Stimulated activated CD8-positive, alpha-beta memory T cell treated with anti-CD3 and anti-CD28 coated beads, Interleukin-12 subunit alpha, Interleukin-12 subunit beta, amount 100 ng/mL, for 24 hours (primary cell): Measurements from ENCODE around the gene SP140.
"Not testable (repeated sequence)": the region's sequence is repeated elsewhere in the genome, so short reads cannot be mapped to it uniquely, and the experiment has no call there.

Experiments
- DNase-seq: peaks from one replicate; pipeline ENCODE4 v3.0.0-alpha.2; 2020; ENCODE audit errors: extremely low read depth

Gene SP140

DNA sequence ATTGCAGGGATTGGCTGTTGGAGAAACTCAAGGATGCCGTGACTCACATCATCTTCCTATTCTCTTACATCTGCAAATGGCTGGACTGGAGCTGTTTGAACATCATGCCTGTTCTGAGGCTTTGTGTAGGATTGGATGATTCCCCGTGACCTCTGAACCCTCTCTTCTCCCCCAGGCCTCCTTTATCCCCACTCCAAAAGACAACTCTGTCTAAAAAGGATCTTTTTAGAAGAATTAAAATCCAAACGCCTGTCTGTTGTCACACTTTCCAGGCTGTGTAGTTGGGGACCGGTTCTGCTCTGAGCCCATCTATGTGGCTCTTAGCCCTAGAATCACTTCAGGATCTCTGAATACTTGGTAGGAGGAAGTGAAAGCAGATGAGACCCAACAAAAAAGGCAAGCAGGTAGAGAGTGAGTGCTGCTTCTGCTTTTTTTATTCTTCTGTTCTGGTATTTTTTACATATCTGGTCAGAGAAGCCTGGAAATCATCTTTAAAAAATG is 565 bp downstream of the SP140 start:
- no peak for DNase-seq

DNA sequence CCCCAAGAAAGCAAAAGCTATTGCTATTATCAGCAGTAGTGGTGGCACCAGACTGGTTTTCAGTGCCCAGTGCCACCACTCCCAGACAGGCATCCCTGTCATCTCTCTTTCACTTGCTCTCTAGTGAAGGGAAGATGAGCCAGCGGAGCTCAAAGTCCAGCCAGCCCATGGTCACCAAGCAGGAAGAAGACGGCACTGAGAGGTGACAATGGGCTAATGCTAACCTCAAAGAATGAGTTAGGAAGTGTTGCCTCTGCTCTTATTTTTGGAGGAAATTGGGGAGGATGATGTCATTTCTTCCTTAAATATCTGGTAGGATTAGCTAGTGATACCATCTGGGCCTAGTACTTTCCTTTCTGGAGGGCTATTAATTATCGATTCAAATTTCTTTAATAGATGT is 1.7 kb downstream of the SP140 start:
- no peak for DNase-seq

DNA sequence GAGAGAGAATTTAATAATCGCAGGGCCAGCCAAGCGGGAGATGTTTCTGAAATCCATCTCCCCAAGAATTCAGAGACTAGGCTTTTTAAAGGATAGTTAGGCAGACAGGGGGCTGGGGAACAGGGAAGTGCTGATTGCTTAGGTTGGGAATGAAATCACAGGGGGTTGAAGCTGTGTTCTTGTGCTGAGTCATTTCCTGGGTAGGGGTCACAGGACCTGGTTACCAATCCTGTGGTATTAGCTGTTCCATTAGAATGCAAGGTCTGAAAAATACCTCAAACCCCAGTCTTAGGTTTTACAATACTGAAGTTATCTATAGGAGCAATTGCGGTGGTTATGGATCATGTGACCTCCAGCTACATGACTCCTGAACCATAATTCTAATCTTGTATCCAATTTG is 4.6 kb downstream of the SP140 start:
- DNase-seq = no peak

DNA sequence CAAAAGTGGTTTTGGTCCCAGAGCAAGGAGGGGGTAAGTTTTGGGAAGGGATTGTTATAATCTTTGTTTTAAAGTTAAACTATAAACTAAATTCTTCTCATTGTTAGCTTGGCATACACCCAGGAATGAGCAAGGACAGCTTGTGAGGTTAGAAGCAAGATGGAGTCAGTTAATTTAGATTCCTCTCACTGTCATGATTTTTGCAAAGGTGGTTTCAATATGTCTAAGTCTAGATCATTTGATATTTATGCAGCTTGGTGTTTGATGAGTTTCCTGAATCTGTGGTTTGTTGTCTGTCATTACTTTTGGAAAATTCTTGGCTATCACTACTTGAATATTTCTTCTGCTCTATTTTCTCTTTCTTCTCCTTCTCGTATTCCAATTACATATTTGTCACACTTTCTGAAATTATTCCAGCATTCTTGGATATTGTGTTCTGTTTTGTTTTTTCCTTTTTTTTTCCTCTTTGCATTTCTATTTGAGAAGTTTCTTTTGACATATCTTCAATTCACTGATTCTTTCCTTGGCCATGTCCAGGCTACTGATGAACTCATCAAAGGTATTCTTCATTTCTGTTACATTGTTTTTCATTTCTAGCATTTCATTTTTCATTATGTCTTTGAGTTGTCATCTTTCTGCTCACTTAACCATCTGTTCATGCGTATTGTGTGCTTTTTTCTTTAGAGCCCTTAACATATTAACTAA is 5.1 kb downstream of the SP140 start:
- DNase-seq = no peak

DNA sequence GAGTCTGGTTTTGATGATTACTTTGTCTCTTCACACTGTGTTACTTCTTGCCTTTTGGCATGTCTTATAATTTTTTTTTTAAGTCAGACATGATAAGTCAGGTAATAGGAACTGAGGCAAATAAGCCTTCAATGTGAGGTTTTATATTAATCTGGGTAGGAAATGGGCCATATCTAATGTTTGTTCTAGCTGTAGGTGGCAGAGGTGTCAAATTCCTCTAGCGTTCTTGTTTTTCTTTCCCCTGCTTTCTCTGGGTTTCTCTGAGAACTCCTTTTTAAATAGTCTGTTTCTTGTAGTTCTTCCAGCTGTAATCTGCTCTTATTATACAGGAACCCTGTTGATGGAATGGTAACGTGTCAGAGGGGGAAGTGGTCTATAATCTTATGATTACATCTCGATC is 5.7 kb downstream of the SP140 start:
- DNase-seq = no peak

DNA sequence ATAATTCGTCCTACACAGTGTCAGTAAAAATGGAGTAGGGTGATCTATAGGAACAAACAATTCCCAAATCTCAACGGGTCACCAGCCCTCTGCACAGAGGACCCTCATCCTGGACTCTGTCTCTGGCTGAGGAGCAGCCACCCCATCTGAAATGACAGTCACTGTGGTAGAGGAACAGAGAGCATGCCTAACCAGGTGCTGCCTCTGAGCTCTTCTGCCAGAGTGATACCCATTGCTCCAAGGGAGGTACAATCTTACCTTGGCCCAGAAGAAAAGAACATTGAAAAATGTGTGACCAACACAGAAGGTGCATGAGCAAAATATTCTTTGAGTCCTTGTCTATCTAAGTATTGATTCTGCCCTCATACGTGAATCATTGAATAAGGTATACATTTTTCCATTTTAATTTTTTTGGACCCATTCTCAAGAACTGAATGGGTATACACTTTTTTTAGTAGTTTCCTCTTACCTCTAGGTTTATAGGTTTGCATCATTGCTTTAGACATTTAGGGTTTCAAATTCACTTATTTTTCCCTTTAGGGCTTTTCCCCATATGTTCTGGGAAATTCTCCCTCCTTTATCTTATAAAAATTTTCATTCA is 8.7 kb downstream of the SP140 start:
- DNase-seq = no peak

DNA sequence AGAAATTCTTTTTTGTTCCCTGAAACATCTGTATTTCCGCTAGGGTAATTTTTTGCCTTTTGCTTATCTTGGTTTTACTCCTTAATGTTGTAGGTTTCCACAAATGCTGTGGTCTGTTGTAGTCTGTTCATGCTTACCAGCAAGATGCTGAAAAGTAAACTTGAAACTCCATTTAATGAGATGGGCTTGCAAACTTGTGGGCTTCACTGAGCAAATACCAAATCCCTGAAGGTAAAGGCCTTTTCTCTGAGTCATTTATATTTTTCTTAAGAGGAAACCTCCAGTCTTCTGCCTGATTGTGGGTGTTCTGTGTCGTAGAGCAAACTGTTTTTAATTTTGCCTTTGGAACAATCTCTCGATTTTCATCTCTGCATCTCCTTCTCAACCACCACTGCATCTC is 9.3 kb downstream of the SP140 start:
- DNase-seq = no peak

DNA sequence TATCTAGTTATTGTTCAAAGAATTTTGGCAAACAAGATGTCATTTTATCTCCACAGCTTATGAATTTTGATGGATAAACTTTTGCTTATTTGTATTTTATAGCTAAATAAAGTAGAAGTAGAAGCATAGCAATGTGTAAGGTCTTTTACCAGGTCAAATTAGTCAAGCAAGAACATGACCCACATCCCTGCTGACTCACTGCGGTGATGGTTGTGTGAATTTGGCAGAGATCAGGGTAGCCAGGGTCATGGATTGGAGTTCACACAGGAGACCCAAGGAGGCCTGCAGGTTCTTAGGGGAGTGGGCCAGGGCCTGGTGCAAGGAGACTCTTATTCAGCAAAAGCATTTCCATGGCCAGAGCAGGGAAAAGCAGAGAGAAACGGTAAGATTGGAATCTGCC is 18.7 kb downstream of the SP140 start:
- no peak for DNase-seq

DNA sequence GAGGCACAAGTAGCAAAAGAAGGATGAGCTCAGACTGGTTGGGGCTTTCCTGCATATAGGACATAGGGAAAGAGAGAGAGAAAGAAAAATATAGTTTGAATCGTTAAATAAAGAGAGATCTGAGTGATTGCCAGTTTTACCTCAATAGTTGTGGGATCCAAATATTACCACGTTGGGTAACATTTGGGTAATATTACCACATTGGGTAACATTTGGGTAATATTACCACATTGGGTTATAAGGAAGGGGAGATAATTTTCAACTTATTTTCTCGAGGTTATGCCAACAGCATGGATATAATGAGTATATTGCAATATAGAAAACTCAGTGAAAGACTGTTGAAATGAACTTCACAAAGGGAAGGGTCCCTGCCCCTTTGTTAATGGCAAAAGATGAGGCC is 20.7 kb downstream of the SP140 start:
- no peak for DNase-seq

DNA sequence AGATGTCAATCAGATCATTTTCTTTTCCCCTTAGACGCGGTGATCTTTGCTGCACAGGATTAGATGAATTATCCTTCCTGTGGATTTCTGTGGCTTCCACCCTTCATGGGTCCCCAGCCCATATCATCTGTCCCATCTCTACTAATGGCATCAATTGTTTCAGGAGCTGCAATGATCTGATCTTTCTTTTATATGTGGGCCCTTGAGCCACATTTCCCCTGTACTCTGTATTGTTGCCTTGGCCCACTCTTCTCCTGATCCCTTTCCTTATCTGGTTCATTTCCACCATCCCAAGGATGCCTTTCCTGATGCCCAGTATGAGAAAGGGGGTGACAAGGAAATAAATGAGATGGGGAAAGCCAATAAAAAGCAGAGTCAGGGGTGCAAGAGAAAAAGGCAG is 24.7 kb downstream of the SP140 start:
- DNase-seq = no peak

DNA sequence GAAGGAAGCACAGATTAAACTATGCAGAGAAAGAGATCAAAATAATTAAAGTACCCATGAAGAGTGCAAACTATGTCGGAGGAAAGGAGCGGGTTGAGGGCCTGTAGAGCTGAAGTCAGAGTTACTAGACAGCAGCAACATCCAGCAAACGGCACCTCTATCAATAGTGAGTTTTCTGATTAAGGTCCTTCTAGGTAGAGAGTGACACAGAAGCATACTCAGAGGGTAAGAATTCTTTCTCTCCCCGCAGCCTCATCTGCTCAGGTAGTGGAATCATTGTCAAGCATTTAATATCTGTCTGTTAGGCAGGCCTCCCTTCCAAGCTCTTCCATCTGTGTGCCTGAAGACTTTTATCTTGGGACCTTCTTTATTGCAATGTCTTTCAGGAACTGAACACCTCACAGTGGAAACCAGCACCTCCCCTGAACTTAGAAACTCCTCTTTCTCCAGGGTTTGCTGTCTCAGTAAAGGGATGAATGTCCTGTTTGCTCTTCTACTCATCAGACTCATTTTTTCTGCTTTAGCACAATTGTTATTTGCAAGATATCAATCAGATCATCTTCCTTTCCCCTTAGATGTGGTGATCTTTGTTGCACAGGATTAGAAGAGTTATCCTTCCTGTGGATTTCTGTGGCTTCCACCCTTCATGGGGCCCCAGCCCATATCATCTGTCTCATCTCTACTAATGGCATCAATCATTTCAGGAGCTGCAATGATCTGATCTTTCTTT is 28.8 kb downstream of the SP140 start:
- no peak for DNase-seq

DNA sequence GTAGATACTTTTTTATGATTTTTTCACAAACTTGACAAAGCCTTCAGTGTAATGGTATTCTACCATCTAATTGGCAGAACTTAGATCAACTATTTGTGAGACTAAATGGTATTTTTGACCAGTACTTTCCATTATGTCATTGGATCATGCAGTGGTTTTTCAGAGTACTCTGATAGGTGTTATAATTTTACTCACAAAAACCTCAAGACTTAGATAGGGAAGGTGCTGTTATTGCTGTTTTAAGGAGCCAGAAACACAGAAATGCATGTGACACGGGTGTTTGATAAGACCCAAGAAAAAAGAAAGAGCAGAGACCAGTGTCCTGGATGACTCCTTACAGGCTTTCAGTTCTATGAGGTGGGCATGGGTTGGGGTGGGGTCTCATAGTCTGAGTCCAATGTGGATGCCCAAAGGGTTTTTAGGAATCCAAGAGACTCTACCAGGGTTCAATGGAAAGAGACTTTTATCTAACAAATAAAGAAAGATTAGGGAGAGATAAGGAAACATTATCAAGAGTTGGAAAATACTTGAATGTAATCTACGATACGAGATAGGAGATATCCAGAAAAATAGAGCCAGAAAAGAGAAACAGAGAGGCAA is 31.3 kb downstream of the SP140 start:
- no peak for DNase-seq

DNA sequence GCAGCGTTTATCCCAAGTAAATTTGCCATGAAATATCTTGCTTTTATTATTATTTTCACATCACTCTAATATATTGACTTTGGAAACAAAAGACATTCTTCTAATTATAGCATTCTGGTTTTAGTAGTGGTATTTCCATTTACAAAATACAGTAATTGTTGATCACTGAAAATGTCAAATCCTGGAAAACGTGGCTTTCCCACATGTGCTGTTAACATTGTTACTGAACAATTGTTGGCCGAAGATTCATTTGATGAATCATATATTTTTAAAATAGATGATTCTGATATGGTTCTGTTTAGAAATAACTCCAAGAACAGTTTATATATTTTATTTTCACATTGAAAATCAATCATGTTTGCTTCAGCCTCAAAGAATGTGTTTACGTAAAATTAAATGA is 32.9 kb downstream of the SP140 start:
- DNase-seq = no peak

DNA sequence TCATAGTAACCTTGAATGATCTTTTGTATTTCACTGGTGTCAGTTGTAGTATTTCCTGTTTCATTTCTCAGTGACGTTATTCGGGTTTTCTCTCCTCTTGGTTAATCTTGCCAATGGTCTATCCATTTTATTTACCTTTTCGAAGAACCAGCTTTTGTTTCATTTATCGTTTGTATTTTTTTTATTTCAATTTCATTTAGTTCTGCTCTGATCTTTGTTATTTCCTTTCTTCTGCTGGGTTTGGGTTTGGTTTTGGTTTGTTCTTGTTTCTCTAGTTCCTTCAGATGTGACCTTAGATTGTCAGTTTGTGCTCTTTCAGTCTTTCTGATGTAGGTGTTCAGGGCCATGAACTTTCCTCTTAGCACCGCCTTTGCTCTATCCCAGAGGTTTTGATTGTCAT is 36.7 kb downstream of the SP140 start:
- DNase-seq = no peak

DNA sequence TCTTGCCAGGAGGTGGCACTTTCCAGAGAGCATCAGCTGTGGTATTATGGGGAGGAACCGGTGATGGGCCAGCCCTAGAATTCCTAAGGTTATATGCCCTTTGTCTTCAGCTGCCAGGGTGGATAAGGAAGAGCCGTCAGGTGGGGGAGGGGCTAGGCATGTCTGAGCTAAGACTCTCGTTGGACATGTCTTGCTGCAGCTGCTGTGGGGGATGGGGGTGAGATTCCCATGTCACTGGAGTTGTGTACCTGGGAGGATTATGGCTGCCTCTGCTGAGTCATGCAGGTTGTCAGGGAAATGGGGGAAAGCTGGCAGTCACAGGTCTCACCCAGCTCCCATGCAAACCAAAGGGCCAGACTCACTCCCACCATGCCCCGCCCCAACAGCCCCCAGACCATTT is 39.4 kb downstream of the SP140 start:
- not testable (repeated sequence) for DNase-seq

DNA sequence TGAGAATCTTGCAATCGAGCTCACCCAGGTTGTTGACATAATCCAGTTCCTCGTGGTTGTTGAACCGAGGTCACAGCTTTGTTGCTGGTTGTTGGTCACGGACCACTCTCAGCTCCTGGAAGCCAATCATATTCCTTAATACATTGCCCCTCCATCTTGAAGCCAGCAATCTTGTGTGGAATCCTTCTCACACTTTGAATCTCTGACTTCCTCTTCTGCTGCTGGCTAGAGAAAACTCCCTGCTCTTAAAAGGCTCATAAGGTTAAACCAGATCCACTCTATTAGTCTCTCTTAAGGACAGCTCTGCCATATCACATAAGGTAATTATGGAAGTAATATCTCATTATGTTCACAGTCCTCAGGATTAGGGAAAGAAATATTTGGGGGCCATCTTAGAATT is 41.1 kb downstream of the SP140 start:
- no peak for DNase-seq

DNA sequence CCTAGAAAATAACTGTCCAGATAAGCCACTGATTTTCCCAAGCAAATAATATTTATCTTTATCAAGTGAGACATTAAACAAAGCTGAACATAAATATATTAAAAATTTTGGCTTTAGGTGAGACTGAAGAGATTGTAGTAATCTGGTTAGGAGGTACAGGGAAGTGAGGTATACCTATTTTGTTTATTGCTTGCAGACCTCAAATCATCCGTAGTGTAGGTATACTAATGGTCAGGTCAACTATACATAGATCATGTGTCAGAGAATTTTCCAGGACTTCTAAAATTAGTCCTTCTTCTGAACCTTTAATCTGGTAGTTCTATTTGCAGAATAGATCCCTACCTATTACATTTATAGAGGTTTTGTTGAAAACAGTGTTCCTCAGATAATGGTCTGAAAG is 41.5 kb downstream of the SP140 start:
- no peak for DNase-seq

DNA sequence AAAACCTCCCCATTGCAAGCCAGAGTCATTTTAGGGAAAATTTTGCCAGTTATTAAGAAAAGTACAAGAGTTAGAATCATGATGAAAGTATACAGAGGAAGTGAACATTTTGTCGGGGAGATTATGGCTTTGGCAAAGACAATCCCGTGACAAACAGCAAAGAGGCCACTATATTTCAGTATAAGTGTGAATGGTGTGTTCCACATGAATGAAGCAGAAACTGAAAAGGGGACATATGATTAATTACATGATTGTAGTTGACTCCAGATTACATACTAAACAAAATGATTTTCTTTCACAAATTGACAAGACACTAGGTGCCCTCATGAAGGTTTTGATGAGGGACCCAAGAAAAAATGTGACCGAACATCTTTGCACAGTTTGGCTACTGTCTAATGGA is 42.0 kb downstream of the SP140 start:
- DNase-seq = no peak

DNA sequence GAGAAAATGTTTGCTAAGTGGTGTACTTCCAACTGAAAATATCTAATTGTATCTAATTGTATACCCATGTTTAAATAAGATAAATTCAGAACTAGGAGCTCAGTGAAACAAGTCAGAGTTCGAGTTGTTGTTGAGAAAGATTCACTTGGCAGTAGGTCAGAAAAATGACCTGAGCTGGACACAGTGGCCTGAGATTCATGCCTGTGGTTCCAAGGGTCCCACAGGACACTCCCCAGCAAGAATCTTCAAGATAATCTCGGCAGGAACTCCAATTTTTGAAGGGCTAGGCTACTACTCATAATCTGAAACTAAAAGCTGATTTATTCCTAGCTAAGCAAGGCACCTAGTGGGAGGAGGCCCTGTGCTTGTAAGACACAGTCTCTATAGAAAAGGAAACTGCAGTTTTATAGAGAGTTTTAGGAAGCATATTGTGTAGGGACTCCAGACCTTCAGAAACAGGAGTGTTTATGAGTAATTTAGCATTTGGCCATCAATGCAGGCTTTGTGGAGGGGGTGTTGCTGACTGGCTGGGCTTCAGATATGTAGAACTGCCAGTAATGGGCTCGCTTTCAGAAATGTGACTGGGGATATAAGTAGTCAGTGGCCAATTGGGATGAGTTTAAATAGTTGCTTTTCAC is 43.2 kb downstream of the SP140 start:
- DNase-seq = no peak

DNA sequence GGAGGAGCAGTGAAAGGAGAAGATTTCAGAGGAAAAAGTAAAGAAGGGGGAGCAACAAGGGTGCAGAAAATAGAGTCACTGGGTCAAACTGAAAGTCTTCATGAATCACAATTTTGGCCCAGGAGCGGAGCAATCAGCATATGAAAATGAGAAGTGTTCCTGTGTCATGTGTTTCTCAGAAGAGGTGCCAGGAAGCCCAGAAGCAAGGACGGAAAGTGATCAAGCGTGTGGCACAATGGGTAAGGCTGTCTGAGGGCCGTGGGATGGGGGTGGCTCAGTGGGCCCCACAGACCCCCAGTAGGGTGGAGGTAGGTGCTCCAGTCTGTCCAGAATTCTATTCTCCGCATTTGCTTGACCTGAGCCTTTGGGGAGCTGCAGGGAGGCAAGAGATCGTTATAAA is 44.2 kb downstream of the SP140 start:
- DNase-seq = no peak

DNA sequence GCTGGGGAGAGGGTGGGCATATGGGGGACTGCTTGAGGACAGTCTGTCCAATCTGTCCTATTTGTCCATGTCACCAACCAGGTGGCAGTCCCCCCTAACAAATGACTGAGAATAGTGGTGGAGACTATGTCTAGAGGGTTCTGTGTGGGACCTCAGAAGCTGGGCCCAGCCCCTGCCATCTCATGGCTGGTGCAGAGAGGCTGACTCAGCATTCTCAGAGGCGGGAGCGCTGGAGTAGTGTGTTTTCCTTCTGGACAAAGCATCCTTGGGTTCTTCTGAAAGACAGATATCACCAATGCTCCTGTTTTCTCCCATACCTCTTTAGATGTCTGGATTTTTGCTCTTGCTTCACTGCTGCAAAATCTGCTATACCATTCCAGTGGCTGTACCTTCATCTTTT is 57.4 kb downstream of the SP140 start:
- no peak for DNase-seq

DNA sequence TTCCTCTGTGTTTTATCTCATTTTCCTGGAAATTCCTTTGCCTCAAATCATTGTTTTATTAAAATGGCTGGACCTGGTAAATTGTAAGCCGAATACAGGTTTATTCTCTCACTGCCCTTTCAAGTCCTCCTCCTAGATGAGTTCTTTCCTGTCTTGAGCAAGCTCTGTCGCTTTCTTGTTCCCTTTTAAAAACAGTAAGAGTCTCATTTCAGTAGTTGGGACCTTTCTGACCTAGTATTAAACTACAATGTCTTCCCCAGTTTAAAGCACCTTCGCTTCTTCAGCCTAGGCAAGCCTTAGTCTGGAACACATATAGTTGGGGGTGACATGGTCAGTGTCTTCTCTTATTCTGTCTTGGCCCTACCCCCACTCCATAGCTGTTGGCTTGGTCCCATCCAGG is 60.5 kb downstream of the SP140 start:
- no peak for DNase-seq
